HepG2 (cell line): ENCODE results near the gene UQCC5. TPM values are rescaled to one million over a fixed set of nuclear protein-coding genes. Genes with fewer than 3 reads are reported as not detected.
A peak's percentile ranks its signal among the peaks of the same experiment; 100 is the strongest.

Experiments
- AKAP8 ChIP-seq: sonication (generic); formaldehyde crosslinking; IDR thresholded peaks from 2 replicates; pipeline ENCODE4 v1.5.1; 2020; ENCODE audit warnings: mild to moderate bottlenecking, missing genetic modification reagents
- BHLHE40 ChIP-seq: IDR thresholded peaks from 2 replicates; pipeline ENCODE4 v1.6.1; 2011; ENCODE audit warnings: low read length, improper control_type of control experiment
- KDM2A ChIP-seq: sonication (generic); formaldehyde crosslinking; IDR thresholded peaks from 2 replicates; pipeline ENCODE4 v1.4.0; 2020; ENCODE audit warnings: low read depth, missing genetic modification reagents, borderline replicate concordance
- POLR2AphosphoS2 ChIP-seq: IDR thresholded peaks from 2 replicates; pipeline ENCODE4 v1.6.1; 2011; ENCODE audit warnings: low read depth, low read length, improper control_type of control experiment
- SATB2 ChIP-seq: sonication (generic); formaldehyde crosslinking; IDR thresholded peaks from 2 replicates; pipeline ENCODE4 v1.5.0; 2020; ENCODE audit warnings: missing genetic modification reagents
- ZNF207 ChIP-seq: fragments of 450-650 bp; IDR thresholded peaks from 2 replicates; pipeline ENCODE4 v1.6.1; 2016; ENCODE audit warnings: antibody characterized with exemption, borderline replicate concordance
- ZNF367 ChIP-seq: sonication (generic); formaldehyde crosslinking; IDR thresholded peaks from 2 replicates; pipeline ENCODE4 v1.4.0; 2020; ENCODE audit warnings: missing genetic modification reagents, borderline replicate concordance
- ZNF782 ChIP-seq: sonication (generic); formaldehyde crosslinking; IDR thresholded peaks from 2 replicates; pipeline ENCODE4 v1.4.0; 2020; ENCODE audit warnings: missing genetic modification reagents, mild to moderate bottlenecking, borderline replicate concordance
- polyA plus RNA-seq, 8 experiments: library from polyadenylated mRNA; depleted of rRNA in 3 of 8; stranded (reverse) in 7 of 8; unstranded in 1 of 8; fragments of >200 nt; fragmentation: Illumina TruSeq in 4 of 8; extraction: Trizol in 4 of 8; gene quantifications; 2 replicates each; pipeline versions ENCODE4 v1.2.1 to v1.2.3, GENCODE V29; 2011 to 2016; ENCODE audit warnings: low read depth in 4 of 8, missing spikeins in 1 of 8, mixed read lengths in 1 of 8; ENCODE audit not compliant: insufficient read depth in 1 of 8
- total RNA-seq, 5 experiments: library from RNA; depleted of rRNA; stranded (reverse); fragments of >200 nt; fragmentation: Illumina TruSeq; extraction: Trizol; gene quantifications; 2 replicates each; pipeline ENCODE4 v1.2.3, GENCODE V29; 2016; ENCODE audit warnings: low read depth in 1 of 5
- TF ChIP-seq, protein P1 (sequence below): sonication (generic); formaldehyde crosslinking; IDR thresholded peaks from 2 replicates; pipeline ENCODE4 v1.4.0; 2020; ENCODE audit warnings: low read depth, missing genetic modification reagents
- TF ChIP-seq, protein P2 (sequence below): sonication (generic); formaldehyde crosslinking; IDR thresholded peaks from 2 replicates; pipeline ENCODE4 v1.4.0; 2020; ENCODE audit warnings: mild to moderate bottlenecking, missing genetic modification reagents
- TF ChIP-seq, protein P3 (sequence below): sonication (generic); formaldehyde crosslinking; IDR thresholded peaks from 2 replicates; pipeline ENCODE4 v1.5.1; 2020; ENCODE audit warnings: mild to moderate bottlenecking, missing genetic modification reagents, borderline replicate concordance
- TF ChIP-seq, protein P4 (sequence below): sonication (generic); formaldehyde crosslinking; IDR thresholded peaks from 2 replicates; pipeline ENCODE4 v1.4.0; 2020; ENCODE audit warnings: missing genetic modification reagents

Gene UQCC5
- total and polyA plus RNA-seq, 2 of the 13 experiments (the other 11 are each of a cell fraction or from before 2014, with no cell fraction given), result 15.4 to 29.5 TPM

DNA sequence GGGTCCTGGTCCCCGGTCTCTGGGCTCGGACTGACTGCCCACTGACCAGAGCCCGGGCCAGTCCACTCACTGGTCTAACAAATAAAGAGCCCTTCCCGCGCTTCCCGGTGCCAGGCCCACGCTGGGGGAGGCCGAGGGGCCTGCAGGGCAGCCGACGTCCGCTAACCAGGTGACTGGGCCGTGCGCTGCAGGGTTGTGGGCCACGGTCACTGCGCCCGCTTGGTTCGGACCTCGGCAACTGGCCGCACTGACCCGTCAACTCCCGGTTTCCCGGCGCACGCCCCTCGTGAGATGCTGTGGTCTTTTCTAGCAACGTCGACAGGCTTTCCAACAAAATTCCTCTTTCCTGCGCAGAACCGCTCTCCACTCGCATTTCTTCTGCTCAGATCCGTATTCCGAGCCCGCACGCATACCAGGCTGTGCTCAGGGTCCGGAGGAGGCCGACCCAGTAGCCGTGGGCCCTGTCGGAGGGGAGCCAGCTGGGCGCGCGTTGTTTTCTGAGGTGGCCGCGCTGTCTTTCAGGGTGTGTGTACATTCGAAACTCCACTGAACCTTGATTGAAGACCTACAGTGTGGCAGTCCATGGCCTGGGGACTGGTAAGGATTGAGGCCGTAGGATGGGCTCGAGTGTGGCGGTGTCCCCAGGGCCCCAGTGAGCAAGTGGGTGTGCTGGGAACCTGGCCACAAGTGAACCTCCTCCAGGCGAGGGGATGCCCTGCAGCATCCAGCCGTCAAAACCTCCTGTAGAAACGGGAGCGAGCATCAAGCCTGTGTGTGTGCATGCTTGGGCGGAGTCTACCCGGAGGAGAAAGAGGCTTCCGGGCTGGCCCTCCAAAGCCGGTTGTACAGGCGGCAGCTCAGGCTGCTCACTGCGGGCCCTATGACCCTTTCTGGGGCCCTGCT, 1.9 kb upstream of the UQCC5 start (continued):
- TF ChIP-seq, protein P1, sequence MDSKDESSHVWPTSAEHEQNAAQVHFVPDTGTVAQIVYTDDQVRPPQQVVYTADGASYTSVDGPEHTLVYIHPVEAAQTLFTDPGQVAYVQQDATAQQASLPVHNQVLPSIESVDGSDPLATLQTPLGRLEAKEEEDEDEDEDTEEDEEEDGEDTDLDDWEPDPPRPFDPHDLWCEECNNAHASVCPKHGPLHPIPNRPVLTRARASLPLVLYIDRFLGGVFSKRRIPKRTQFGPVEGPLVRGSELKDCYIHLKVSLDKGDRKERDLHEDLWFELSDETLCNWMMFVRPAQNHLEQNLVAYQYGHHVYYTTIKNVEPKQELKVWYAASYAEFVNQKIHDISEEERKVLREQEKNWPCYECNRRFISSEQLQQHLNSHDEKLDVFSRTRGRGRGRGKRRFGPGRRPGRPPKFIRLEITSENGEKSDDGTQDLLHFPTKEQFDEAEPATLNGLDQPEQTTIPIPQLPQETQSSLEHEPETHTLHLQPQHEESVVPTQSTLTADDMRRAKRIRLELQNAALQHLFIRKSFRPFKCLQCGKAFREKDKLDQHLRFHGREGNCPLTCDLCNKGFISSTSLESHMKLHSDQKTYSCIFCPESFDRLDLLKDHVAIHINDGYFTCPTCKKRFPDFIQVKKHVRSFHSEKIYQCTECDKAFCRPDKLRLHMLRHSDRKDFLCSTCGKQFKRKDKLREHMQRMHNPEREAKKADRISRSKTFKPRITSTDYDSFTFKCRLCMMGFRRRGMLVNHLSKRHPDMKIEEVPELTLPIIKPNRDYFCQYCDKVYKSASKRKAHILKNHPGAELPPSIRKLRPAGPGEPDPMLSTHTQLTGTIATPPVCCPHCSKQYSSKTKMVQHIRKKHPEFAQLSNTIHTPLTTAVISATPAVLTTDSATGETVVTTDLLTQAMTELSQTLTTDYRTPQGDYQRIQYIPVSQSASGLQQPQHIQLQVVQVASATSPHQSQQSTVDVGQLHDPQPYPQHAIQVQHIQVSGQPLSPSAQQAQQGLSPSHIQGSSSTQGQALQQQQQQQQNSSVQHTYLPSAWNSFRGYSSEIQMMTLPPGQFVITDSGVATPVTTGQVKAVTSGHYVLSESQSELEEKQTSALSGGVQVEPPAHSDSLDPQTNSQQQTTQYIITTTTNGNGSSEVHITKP (CRISPR knock-in tag), result 0 out of 2 replicates have a peak, but pooled peaks have one; percentile 33
- no peak; the same call in 1 of the 2 replicates for TF ChIP-seq ZNF782 (CRISPR knock-in tag)
- TF ChIP-seq BHLHE40, result no peak
- TF ChIP-seq, protein P2, sequence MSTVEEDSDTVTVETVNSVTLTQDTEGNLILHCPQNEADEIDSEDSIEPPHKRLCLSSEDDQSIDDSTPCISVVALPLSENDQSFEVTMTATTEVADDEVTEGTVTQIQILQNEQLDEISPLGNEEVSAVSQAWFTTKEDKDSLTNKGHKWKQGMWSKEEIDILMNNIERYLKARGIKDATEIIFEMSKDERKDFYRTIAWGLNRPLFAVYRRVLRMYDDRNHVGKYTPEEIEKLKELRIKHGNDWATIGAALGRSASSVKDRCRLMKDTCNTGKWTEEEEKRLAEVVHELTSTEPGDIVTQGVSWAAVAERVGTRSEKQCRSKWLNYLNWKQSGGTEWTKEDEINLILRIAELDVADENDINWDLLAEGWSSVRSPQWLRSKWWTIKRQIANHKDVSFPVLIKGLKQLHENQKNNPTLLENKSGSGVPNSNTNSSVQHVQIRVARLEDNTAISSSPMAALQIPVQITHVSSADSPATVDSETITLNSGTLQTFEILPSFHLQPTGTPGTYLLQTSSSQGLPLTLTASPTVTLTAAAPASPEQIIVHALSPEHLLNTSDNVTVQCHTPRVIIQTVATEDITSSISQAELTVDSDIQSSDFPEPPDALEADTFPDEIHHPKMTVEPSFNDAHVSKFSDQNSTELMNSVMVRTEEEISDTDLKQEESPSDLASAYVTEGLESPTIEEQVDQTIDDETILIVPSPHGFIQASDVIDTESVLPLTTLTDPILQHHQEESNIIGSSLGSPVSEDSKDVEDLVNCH (CRISPR knock-in tag), result no peak
- TF ChIP-seq, protein P3, sequence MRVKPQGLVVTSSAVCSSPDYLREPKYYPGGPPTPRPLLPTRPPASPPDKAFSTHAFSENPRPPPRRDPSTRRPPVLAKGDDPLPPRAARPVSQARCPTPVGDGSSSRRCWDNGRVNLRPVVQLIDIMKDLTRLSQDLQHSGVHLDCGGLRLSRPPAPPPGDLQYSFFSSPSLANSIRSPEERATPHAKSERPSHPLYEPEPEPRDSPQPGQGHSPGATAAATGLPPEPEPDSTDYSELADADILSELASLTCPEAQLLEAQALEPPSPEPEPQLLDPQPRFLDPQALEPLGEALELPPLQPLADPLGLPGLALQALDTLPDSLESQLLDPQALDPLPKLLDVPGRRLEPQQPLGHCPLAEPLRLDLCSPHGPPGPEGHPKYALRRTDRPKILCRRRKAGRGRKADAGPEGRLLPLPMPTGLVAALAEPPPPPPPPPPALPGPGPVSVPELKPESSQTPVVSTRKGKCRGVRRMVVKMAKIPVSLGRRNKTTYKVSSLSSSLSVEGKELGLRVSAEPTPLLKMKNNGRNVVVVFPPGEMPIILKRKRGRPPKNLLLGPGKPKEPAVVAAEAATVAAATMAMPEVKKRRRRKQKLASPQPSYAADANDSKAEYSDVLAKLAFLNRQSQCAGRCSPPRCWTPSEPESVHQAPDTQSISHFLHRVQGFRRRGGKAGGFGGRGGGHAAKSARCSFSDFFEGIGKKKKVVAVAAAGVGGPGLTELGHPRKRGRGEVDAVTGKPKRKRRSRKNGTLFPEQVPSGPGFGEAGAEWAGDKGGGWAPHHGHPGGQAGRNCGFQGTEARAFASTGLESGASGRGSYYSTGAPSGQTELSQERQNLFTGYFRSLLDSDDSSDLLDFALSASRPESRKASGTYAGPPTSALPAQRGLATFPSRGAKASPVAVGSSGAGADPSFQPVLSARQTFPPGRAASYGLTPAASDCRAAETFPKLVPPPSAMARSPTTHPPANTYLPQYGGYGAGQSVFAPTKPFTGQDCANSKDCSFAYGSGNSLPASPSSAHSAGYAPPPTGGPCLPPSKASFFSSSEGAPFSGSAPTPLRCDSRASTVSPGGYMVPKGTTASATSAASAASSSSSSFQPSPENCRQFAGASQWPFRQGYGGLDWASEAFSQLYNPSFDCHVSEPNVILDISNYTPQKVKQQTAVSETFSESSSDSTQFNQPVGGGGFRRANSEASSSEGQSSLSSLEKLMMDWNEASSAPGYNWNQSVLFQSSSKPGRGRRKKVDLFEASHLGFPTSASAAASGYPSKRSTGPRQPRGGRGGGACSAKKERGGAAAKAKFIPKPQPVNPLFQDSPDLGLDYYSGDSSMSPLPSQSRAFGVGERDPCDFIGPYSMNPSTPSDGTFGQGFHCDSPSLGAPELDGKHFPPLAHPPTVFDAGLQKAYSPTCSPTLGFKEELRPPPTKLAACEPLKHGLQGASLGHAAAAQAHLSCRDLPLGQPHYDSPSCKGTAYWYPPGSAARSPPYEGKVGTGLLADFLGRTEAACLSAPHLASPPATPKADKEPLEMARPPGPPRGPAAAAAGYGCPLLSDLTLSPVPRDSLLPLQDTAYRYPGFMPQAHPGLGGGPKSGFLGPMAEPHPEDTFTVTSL (CRISPR knock-in tag), result 0 out of 2 replicates have a peak, but pooled peaks have one; percentile 5
- TF ChIP-seq AKAP8 (CRISPR knock-in tag), result 0 out of 2 replicates have a peak, but pooled peaks have one; percentile 11
- no peak for TF ChIP-seq POLR2AphosphoS2
- no peak for TF ChIP-seq KDM2A (CRISPR knock-in tag)
- TF ChIP-seq ZNF367, result 0 out of 2 replicates have a peak, but pooled peaks have one; percentile 53
- TF ChIP-seq SATB2, result no peak
- TF ChIP-seq, protein P4, sequence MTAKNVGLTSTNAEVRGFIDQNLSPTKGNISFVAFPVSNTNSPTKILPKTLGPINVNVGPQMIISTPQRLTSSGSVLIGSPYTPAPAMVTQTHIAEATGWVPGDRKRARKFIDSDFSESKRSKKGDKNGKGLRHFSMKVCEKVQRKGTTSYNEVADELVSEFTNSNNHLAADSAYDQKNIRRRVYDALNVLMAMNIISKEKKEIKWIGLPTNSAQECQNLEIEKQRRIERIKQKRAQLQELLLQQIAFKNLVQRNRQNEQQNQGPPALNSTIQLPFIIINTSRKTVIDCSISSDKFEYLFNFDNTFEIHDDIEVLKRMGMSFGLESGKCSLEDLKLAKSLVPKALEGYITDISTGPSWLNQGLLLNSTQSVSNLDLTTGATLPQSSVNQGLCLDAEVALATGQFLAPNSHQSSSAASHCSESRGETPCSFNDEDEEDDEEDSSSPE (CRISPR knock-in tag), result peak; percentile 45; the same call in 1 of the 2 replicates
- TF ChIP-seq ZNF207, result no peak
